HepG2 (cell line): ENCODE data around the gene ANKHD1. TPM values are rescaled to one million over a fixed set of nuclear protein-coding genes. Genes with fewer than 3 reads are reported as not detected.
A peak's percentile ranks its signal among the peaks of the same experiment; 100 is the strongest.

Experiments used
- ARNT2 ChIP-seq: sonication (generic); formaldehyde crosslinking; IDR thresholded peaks from 2 replicates; pipeline ENCODE4 v1.8.0; 2022; ENCODE audit warnings: mild to moderate bottlenecking, low read depth, missing genetic modification reagents, moderate library complexity
- CEBPG ChIP-seq: IDR thresholded peaks from 2 replicates; pipeline ENCODE4 v1.6.1; 2016
- GMEB1 ChIP-seq: sonication (generic); formaldehyde crosslinking; IDR thresholded peaks from 2 replicates; pipeline ENCODE4 v1.5.1; 2020; ENCODE audit warnings: missing genetic modification reagents, mild to moderate bottlenecking, borderline replicate concordance
- HNRNPK ChIP-seq: fragments of 200-400 bp; formaldehyde crosslinking; IDR thresholded peaks from 2 replicates; pipeline ENCODE4 v1.6.1; 2018; ENCODE audit warnings: low read length, low read depth, moderate library complexity, mild to moderate bottlenecking; ENCODE audit not compliant: poor library complexity, severe bottlenecking
- JARID2 ChIP-seq: sonication (generic); formaldehyde crosslinking; IDR thresholded peaks from 2 replicates; pipeline ENCODE4 v1.8.1; 2023; ENCODE audit warnings: missing genetic modification reagents, inconsistent platforms; ENCODE audit not compliant: insufficient replicate concordance
- KDM4B ChIP-seq: sonication (generic); formaldehyde crosslinking; IDR thresholded peaks from 2 replicates; pipeline ENCODE4 v1.4.0; 2020; ENCODE audit warnings: missing genetic modification reagents
- KLF13 ChIP-seq: sonication (generic); formaldehyde crosslinking; IDR thresholded peaks from 2 replicates; pipeline ENCODE4 v1.4.0; 2020; ENCODE audit warnings: mild to moderate bottlenecking, missing genetic modification reagents
- PHF5A ChIP-seq: IDR thresholded peaks from one replicate; pipeline ENCODE4 v1.6.1; 2018; ENCODE audit warnings: low read depth, missing genetic modification reagents; ENCODE audit not compliant: unreplicated experiment
- RBM39 ChIP-seq: fragments of 200-400 bp; formaldehyde crosslinking; IDR thresholded peaks from one replicate; pipeline ENCODE4 v1.6.1; 2018; ENCODE audit warnings: antibody characterized with exemption, mild to moderate bottlenecking, low read depth, low read length; ENCODE audit not compliant: poor library complexity, severe bottlenecking
- SOX6 ChIP-seq, 2 experiments: fragments of 450-650 bp in 1 of 2; sonication (generic) in 1 of 2; formaldehyde crosslinking in 1 of 2; IDR thresholded peaks; 2 replicates each; pipeline versions ENCODE4 v1.4.0 to v1.6.1; 2017 to 2020; ENCODE audit warnings: antibody characterized with exemption in 1 of 2, mild to moderate bottlenecking in 1 of 2, missing genetic modification reagents in 1 of 2
- SP4 ChIP-seq: sonication (generic); formaldehyde crosslinking; IDR thresholded peaks from 2 replicates; pipeline ENCODE4 v1.8.1; 2023; ENCODE audit warnings: mild to moderate bottlenecking, missing genetic modification reagents
- ZBTB40 ChIP-seq, 2 experiments: fragments of 450-650 bp in 1 of 2; sonication (generic) in 1 of 2; formaldehyde crosslinking in 1 of 2; IDR thresholded peaks; 2 replicates each; pipeline versions ENCODE4 v1.6.1 to v1.8.0; 2016 to 2022; ENCODE audit warnings: antibody characterized with exemption in 1 of 2, mild to moderate bottlenecking in 1 of 2, missing genetic modification reagents in 1 of 2
- ZFP36L1 ChIP-seq: sonication (generic); formaldehyde crosslinking; IDR thresholded peaks from 2 replicates; pipeline ENCODE4 v1.8.0; 2022; ENCODE audit warnings: mild to moderate bottlenecking, missing genetic modification reagents, moderate library complexity
- ZNF136 ChIP-seq: sonication (generic); formaldehyde crosslinking; IDR thresholded peaks from 2 replicates; pipeline ENCODE4 v1.8.1; 2022; ENCODE audit warnings: low read depth, mild to moderate bottlenecking, moderate library complexity, missing genetic modification reagents
- ZNF264 ChIP-seq: sonication (generic); formaldehyde crosslinking; IDR thresholded peaks from 2 replicates; pipeline ENCODE4 v1.4.0; 2020; ENCODE audit warnings: missing genetic modification reagents
- ZNF329 ChIP-seq: sonication (generic); formaldehyde crosslinking; IDR thresholded peaks from 2 replicates; pipeline ENCODE4 v1.9.0; 2021; ENCODE audit warnings: low read depth, mild to moderate bottlenecking, missing genetic modification reagents
- ZNF547 ChIP-seq: sonication (generic); formaldehyde crosslinking; IDR thresholded peaks from 2 replicates; pipeline ENCODE4 v1.5.1; 2020; ENCODE audit warnings: mild to moderate bottlenecking, missing genetic modification reagents
- ZNF703 ChIP-seq: sonication (generic); formaldehyde crosslinking; IDR thresholded peaks from 2 replicates; pipeline ENCODE4 v1.5.1; 2020; ENCODE audit warnings: missing genetic modification reagents, mild to moderate bottlenecking, moderate library complexity, borderline replicate concordance
- ZSCAN31 ChIP-seq: sonication (generic); formaldehyde crosslinking; IDR thresholded peaks from 2 replicates; pipeline ENCODE4 v1.5.0; 2020; ENCODE audit warnings: low read depth, mild to moderate bottlenecking, missing genetic modification reagents
- polyA plus RNA-seq, 8 experiments: library from polyadenylated mRNA; depleted of rRNA in 3 of 8; stranded (reverse) in 7 of 8; unstranded in 1 of 8; fragments of >200 nt; fragmentation: Illumina TruSeq in 4 of 8; extraction: Trizol in 4 of 8; gene quantifications; 2 replicates each; pipeline versions ENCODE4 v1.2.1 to v1.2.3, GENCODE V29; 2011 to 2016; ENCODE audit warnings: low read depth in 4 of 8, missing spikeins in 1 of 8, mixed read lengths in 1 of 8; ENCODE audit not compliant: insufficient read depth in 1 of 8
- total RNA-seq, 5 experiments: library from RNA; depleted of rRNA; stranded (reverse); fragments of >200 nt; fragmentation: Illumina TruSeq; extraction: Trizol; gene quantifications; 2 replicates each; pipeline ENCODE4 v1.2.3, GENCODE V29; 2016; ENCODE audit warnings: low read depth in 1 of 5

The ANKHD1 gene
- total and polyA plus RNA-seq, 2 of the 13 experiments (the other 11 are each of a cell fraction or from before 2014, with no cell fraction given), result 69.9 to 82.0 TPM

GRCh38 chr5:140400730-140401361, 787 bp upstream of the ANKHD1 start (continued):
- no peak for TF ChIP-seq HNRNPK
- peak; percentile 37; the same call in 1 of the 2 replicates for TF ChIP-seq ZSCAN31 (CRISPR knock-in tag)
- no peak for TF ChIP-seq SOX6 (IDR thresholded peaks at IDR 0.05)
- TF ChIP-seq SOX6 (CRISPR knock-in tag; IDR thresholded peaks at IDR 0.05), result peak; percentile 74
- no peak for TF ChIP-seq ZNF703
- no peak for TF ChIP-seq KDM4B (CRISPR knock-in tag)
- TF ChIP-seq GMEB1 (CRISPR knock-in tag), result 0 out of 2 replicates have a peak, but pooled peaks have one; percentile 31
- TF ChIP-seq JARID2, result no peak
- TF ChIP-seq CEBPG, result no peak
- TF ChIP-seq KLF13 (CRISPR knock-in tag), result peak; percentile 81; the same call in 1 of the 2 replicates
- peak; percentile 71; the same call in 1 of the 2 replicates for TF ChIP-seq ZNF329 (CRISPR knock-in tag)
- peak; percentile 68 for TF ChIP-seq ZNF264 (CRISPR knock-in tag)
- TF ChIP-seq ARNT2 (CRISPR knock-in tag), result peak; percentile 71
- TF ChIP-seq PHF5A (CRISPR knock-in tag), result no peak
- no peak for TF ChIP-seq ZFP36L1 (CRISPR knock-in tag)
- TF ChIP-seq ZBTB40 (IDR thresholded peaks at IDR 0.05), result no peak
- peak; percentile 86 for TF ChIP-seq ZBTB40 (CRISPR knock-in tag; IDR thresholded peaks at IDR 0.05)
- TF ChIP-seq ZNF547 (CRISPR knock-in tag), result peak; percentile 78
- TF ChIP-seq SP4 (CRISPR knock-in tag), result peak; percentile 62
- peak; percentile 68 for TF ChIP-seq RBM39
- peak; percentile 77; the same call in 1 of the 2 replicates for TF ChIP-seq ZNF136 (CRISPR knock-in tag)
